ENCODE measurements around the gene EFNB3. TPM values are rescaled to one million over a fixed set of nuclear protein-coding genes. Genes with fewer than 3 reads are reported as not detected.

The EFNB3 gene, protein sequence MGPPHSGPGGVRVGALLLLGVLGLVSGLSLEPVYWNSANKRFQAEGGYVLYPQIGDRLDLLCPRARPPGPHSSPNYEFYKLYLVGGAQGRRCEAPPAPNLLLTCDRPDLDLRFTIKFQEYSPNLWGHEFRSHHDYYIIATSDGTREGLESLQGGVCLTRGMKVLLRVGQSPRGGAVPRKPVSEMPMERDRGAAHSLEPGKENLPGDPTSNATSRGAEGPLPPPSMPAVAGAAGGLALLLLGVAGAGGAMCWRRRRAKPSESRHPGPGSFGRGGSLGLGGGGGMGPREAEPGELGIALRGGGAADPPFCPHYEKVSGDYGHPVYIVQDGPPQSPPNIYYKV
- under 1 TPM in 1 of 3 donors, not detected in 2; 0.08 TPM for total RNA-seq

DNA sequence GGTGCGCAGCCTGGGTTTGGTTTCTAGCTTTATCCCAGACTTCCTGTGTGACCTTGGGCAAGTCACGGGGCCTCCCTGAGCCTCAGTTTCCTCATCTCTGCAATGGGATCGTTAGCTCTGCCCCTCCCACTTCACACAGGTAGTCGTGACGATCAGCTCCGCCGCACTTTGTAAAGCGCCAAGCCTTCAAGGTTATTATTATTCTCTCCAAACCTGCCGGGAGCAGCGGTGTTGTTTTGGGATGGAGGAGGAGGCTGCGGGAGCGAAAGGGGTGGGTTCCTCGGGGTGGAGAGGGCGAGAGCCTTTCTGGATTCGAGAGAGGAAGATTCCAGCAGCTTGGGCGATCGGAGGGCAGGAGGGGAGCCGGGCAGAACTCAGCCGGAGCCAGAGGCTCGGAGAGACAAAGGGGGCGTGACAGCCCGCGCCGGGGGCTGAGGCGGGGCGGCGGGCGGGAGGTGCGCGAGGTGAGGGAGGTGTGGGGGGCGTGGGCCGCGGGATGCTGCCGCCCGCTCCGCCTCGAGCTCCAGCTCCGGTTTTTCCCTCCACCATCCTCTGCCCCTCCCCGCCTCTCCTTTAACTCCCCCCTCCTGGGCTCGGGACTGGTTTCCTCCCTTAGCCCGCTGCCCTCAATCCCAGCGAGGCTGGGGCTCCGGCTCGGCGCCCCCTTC, at the start of gene EFNB3:
Gene EFNB3, plus strand, starts transcription at position 602 of the 668 bp plus-strand sequence. CDS start 397 bp downstream, outside the sequence.
- DNase-seq (peak; percentile 14), ATAC-seq (peak; percentile 47 to 58)
- Mint-ChIP-seq H3K36me3 (ENCODE audit: insufficient read depth) (peaks cover 20% of the 10 kb centered on the region), H3K4me3 (peak within 1 kb of the TSS; percentile 69), H3K4me1 (ENCODE audit: low read depth) (peaks cover 18% of the 10 kb centered on the region), H3K27me3 (ENCODE audit: low read depth) (peaks cover 59% of the 10 kb centered on the region), H3K9me3 (no peaks in the 10 kb centered on the region)

DNA sequence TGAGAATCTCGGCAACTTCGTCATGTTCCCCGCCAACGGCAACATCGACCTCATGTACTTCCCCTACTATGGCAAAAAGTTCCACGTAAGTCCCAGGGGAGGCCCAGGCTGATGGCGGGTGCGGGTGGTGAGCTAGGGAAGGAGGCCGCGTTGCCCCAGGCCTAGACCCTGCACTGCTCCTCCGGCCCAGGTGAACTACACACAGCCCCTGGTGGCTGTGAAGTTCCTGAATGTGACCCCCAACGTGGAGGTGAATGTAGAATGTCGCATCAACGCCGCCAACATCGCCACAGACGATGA, 49.5 kb upstream of the EFNB3 start:
- peaks cover 9% of the 10 kb centered on the region for H3K4me1 Mint-ChIP-seq (ENCODE audit: low read depth)
- H3K4me3 Mint-ChIP-seq = no peak overlapping the region
- H3K36me3 Mint-ChIP-seq (ENCODE audit: insufficient read depth) = no peaks in the 10 kb centered on the region
- H3K9me3 Mint-ChIP-seq = no peaks in the 10 kb centered on the region
- ATAC-seq = no peak
- H3K27me3 Mint-ChIP-seq (ENCODE audit: low read depth) = peaks cover 12% of the 10 kb centered on the region
- no peak for DNase-seq

DNA sequence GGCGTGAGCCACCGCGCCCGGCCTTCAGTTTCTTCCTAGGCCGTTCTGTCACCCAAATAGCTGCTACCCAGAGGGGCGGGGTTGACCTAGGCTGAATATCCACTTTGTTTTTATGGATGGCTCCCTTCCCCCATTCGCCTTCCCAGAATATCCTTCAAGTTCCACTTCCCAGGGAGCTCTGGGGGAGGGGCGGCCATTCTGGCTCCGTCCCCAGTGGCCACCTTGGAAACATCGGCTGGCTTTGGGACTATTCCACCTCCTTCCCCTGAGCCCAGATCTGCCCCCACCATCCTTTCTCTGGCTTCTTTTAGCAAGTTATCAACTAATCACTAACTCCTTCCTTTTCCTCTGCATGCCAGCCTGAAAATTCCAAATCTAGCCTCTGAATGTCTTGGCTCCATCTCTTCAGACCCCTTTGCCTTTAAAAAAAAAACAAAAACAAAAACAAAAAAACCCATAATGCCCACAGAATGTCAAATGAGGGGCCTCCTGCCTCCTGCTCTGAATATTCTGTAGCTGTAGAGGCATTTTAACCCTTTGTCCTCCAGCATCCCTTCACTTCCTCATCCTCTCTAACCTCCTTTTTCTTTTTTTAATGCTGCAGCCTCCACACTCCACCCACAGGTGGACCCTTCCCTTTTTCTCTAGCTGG, 47.9 kb upstream of the EFNB3 start:
- no peaks in the 10 kb centered on the region for H3K36me3 Mint-ChIP-seq (ENCODE audit: insufficient read depth)
- H3K27me3 Mint-ChIP-seq (ENCODE audit: low read depth) = peaks cover 2% of the 10 kb centered on the region
- no peak for DNase-seq
- no peak overlapping the region for H3K4me3 Mint-ChIP-seq
- no peaks in the 10 kb centered on the region for H3K9me3 Mint-ChIP-seq
- ATAC-seq = no peak
- H3K4me1 Mint-ChIP-seq (ENCODE audit: low read depth) = peaks cover under 1% of the 10 kb centered on the region

DNA sequence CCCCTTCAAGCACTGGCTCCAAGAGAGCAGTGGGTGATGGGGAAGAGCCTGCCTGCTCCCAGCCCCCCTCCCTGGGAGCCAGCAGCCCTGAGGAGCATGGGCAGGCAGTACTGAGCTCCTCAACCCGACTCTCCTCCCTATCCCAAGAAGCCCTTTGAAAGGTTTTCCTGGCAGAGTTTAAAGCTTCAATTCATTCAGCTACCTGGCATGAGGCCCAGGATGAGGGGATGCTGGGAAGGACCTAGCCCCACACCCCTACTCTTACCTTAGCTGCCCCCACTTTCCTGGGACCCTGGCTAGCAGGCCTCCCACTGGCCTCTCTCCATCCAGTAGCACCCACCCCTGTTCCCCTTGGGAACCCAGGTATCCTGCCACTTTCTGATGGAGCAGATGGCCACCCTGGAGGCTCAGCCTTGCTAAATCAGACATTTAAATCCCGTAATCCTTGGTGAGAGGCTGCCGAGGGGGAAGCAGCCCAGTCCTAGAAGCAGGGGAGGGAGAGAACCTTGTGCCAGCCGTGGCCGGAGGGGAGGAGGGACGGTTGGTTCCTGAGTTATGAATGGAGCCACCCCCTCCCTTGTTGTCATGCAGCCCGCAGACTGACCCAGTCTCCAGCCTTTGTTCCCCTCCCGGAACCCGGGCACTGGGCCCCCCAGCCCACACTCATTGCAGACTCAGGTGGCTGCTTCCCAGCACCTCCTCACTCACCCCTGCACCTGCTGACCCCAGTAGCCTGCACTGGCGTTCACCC, 37.2 kb upstream of the EFNB3 start:
- Mint-ChIP-seq H3K4me1 (ENCODE audit: low read depth) (no peaks in the 10 kb centered on the region), H3K4me3 (no peak overlapping the region), H3K27me3 (ENCODE audit: low read depth) (no peaks in the 10 kb centered on the region), H3K36me3 (ENCODE audit: insufficient read depth) (peaks cover 20% of the 10 kb centered on the region), H3K9me3 (no peaks in the 10 kb centered on the region)
- ATAC-seq (no peak), DNase-seq (no peak)

DNA sequence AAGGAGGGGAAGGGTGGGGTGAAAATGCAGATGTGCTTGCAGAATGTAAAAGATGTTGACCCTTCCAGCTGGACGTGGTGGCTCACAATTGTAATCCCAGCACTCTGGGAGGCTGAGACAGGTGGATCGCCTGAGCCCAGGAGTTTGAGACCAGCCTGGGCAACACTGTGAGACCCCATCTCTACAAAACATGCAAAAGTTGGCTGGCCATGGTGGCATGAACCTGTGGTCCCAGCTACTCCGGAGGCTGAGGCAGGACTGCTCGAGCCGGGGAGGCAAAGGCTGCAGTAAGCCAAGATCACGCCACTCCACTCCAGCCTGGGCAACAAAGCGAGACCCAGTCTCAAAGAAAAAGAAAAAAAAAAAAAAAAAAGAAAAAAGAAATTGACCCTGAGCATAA, 36.5 kb upstream of the EFNB3 start:
- H3K27me3 Mint-ChIP-seq (ENCODE audit: low read depth) = no peaks in the 10 kb centered on the region
- H3K4me3 Mint-ChIP-seq = no peak overlapping the region
- H3K9me3 Mint-ChIP-seq = peaks cover 3% of the 10 kb centered on the region
- ATAC-seq (no peak), DNase-seq (no peak)
- H3K36me3 Mint-ChIP-seq (ENCODE audit: insufficient read depth) = peaks cover 25% of the 10 kb centered on the region
- H3K4me1 Mint-ChIP-seq (ENCODE audit: low read depth) = no peaks in the 10 kb centered on the region

DNA sequence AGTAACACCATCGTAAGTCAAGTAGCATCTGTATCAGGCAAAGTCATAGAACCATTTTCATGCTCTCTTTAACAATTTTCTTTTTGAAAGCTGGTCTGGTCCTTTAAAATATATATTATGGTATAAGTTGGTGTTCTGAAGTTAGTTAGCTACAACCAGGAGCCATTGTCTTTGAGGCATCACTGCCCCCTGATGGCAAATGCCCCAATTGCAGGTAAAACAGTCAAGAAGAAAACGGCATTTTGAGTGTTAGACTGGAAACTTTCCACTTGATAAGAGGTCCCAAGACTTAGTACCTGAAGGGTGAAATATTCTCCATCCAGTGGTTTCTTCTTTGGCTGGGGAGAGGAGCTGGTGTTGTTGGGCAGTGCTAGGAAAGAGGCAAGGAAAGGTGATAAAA, 31.8 kb upstream of the EFNB3 start:
- Mint-ChIP-seq H3K27me3 (ENCODE audit: low read depth) (no peaks in the 10 kb centered on the region), H3K4me1 (ENCODE audit: low read depth) (peaks cover 3% of the 10 kb centered on the region), H3K36me3 (ENCODE audit: insufficient read depth) (peaks cover 38% of the 10 kb centered on the region), H3K4me3 (no peak overlapping the region), H3K9me3 (peaks cover 9% of the 10 kb centered on the region)
- DNase-seq (peak; percentile 41), ATAC-seq (no peak)

DNA sequence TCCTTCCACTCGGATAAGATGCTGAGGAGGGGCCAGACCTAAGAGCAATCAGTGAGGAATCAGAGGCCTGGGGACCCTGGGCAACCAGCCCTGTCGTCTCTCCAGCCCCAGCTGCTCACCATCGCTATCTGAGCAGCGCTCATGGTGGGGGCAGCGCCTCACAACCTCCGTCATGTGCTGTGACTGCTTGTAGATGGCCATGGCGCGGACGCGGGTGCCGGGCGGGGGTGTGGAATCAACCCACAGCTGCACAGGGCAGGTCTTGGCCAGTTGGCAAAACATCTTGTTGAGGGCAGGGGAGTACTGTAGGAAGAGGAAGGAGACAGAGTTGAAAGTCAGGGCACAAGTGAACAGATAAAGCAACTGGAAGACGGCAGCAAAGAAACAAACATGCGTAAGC, 30.1 kb upstream of the EFNB3 start:
- ATAC-seq = no peak
- DNase-seq = no peak
- H3K36me3 Mint-ChIP-seq (ENCODE audit: insufficient read depth) = peaks cover 37% of the 10 kb centered on the region
- H3K4me1 Mint-ChIP-seq (ENCODE audit: low read depth) = peaks cover 3% of the 10 kb centered on the region
- no peaks in the 10 kb centered on the region for H3K27me3 Mint-ChIP-seq (ENCODE audit: low read depth)
- H3K9me3 Mint-ChIP-seq = peaks cover 9% of the 10 kb centered on the region
- no peak overlapping the region for H3K4me3 Mint-ChIP-seq

DNA sequence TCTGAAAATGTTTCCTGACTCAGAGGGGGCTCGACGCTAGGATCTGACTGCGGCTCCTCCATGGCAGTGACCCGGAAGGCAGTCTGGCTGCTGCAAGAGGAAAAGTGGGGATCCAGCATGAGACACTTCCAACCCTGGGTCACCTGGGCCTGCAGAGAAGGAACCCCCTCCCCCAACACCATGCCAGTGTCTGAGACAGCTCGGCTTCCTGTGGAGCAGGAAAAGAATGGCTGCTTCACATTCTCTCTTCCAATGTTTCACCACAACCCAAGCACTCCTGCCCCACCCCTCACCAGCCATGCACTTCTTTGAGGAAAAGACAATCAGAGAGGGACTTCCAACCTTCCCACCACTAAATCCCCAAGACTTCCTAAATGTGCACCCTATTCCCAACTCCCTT, 28.5 kb upstream of the EFNB3 start:
- ATAC-seq (no peak), DNase-seq (no peak)
- peaks cover 9% of the 10 kb centered on the region for H3K9me3 Mint-ChIP-seq
- H3K4me1 Mint-ChIP-seq (ENCODE audit: low read depth) = peaks cover 3% of the 10 kb centered on the region
- no peaks in the 10 kb centered on the region for H3K27me3 Mint-ChIP-seq (ENCODE audit: low read depth)
- H3K4me3 Mint-ChIP-seq = no peak overlapping the region
- peaks cover 30% of the 10 kb centered on the region for H3K36me3 Mint-ChIP-seq (ENCODE audit: insufficient read depth)

DNA sequence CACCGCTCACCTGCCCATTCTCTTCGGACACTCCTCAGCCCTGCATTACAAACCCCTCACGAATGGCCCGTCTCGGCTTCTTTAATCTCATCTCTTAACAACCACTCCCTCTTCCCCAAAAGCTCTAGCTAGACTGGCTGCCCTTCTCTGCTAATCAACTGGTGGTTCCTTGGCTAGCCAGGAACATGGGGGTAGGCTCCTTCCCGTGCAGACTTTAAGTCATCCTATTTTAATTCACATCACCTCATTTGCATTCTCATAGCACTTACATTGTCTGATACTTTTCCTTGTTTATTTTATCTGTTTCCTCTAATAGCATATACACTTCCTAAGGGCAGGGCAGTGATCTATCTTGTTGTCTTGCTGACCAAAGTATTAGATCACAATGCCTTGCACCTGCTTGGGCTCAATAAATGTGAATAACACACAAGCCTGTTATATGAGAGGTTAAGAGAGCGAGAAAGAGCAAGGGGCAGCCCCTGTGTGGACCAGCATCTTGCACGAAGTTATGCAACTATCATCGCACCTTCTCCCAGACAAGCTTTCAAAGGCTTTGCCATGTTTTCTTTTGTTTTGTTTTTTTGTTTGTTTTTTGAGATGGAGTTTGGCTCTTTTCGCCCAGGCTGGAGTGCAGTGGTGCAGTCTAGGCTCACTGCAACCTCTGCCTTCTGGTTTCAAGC, 27.5 kb upstream of the EFNB3 start:
- Mint-ChIP-seq H3K4me1 (ENCODE audit: low read depth) (peaks cover 4% of the 10 kb centered on the region), H3K4me3 (no peak overlapping the region), H3K36me3 (ENCODE audit: insufficient read depth) (peaks cover 28% of the 10 kb centered on the region), H3K9me3 (peaks cover 9% of the 10 kb centered on the region), H3K27me3 (ENCODE audit: low read depth) (no peaks in the 10 kb centered on the region)
- ATAC-seq = no peak
- no peak for DNase-seq

DNA sequence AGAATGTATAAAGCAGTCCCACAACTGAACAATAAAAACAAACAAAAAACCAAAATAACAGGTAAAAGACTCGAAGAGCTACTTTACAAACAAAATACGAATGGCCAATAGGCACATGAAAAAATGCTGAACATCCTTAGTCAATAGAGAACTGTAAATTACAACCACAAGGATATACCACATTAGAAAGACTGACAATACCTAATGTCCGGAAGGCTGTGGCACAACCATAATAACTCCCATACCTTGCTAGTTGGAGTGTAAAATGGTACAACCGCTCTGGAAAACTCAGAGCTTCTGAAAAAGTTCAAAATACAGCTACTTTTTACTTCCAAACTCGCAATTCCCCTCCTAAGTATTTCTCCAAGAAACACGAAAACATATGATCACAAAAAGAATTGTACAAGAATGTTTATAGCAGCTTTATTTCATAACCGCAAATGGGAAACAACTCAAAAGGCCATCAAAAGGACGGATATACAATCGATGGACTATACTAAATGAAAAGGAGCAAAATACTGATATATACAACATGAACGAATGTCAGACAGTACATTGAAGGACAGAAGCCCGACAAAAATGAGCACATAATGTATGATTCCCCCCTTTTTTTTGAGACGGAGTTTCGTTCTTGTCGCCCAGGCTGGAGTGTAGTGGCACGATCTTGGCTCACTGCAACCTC, 20.0 kb upstream of the EFNB3 start:
- peaks cover 29% of the 10 kb centered on the region for H3K4me1 Mint-ChIP-seq (ENCODE audit: low read depth)
- H3K27me3 Mint-ChIP-seq (ENCODE audit: low read depth) = no peaks in the 10 kb centered on the region
- no peaks in the 10 kb centered on the region for H3K9me3 Mint-ChIP-seq
- H3K36me3 Mint-ChIP-seq (ENCODE audit: insufficient read depth) = peaks cover 14% of the 10 kb centered on the region
- H3K4me3 Mint-ChIP-seq = peak overlapping the region; percentile 87
- DNase-seq (no peak), ATAC-seq (no peak)

DNA sequence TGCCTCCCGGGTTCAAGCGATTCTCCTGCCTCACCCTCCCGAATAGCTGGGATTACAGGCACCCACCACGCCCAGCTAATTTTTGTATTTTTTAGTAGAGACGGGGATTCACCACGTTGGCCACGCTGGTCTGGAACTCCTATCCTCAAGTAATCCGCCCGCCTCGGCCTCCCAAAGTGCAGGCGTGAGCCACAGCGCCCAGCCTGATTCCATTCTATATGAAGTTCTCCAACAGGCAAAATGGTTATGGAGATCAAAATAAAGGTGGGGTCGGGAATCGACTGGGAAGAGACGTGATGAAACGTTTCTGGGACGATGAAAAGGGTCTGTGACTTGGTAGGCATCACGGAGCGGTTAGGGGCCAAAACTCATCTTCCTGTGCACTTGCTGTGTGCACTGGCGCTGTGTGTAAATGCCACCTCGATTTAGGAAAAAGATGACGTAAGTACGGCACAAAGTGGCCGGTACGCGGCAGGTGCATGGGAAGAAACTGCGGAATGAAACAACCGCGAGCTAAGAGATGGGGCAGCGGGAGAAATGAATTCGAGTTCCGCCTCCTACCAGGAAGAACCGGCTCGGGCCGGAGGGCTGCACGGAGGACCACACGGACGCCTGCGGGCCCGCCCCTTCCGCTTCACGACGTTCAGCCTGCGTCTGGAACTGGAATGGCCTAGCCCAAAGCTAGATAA, 19.3 kb upstream of the EFNB3 start:
- Mint-ChIP-seq H3K27me3 (ENCODE audit: low read depth) (no peaks in the 10 kb centered on the region), H3K9me3 (no peaks in the 10 kb centered on the region), H3K4me1 (ENCODE audit: low read depth) (peaks cover 29% of the 10 kb centered on the region), H3K36me3 (ENCODE audit: insufficient read depth) (peaks cover 14% of the 10 kb centered on the region), H3K4me3 (peak overlapping the region; percentile 87)
- peak; percentile 58 to 65 for ATAC-seq
- peak; percentile 75 for DNase-seq

DNA sequence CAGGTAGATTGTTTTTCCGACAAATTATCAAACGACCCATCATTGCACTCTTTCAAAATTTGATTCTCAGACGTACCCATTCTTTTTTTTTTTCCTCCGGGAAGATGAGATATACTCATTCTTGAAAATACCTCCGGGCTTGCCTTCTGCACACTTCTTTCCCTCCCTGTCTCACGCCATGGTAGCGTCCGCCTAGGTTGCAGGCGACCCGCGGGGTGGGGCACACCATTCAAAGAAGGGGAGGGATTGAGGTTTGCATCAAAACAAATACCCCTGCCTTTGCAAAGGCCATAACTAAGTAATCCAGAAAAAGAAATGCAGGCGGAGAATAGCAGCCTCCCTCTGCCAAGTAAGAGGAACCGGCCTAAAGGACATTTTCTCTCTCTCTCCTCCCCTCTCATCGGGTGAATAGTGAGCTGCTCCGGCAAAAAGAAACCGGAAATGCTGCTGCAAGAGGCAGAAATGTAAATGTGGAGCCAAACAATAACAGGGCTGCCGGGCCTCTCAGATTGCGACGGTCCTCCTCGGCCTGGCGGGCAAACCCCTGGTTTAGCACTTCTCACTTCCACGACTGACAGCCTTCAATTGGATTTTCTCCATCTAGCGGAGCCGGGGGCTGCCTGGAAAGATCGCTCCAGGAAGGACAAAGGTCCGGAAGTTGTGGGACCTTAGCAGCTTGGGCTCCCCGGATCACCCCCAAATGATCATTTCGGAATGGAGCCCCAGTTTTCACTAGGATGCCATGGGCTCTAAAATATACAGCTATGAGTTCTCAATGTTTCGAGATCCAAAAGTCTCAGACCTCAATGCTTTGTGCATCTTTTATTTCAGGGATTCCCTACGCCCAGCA, 18.6 kb upstream of the EFNB3 start:
- ATAC-seq (peak; percentile 49 to 51), DNase-seq (peak; percentile 64)
- H3K4me3 Mint-ChIP-seq = peak overlapping the region; percentile 87
- H3K4me1 Mint-ChIP-seq (ENCODE audit: low read depth) = peaks cover 29% of the 10 kb centered on the region
- H3K36me3 Mint-ChIP-seq (ENCODE audit: insufficient read depth) = peaks cover 16% of the 10 kb centered on the region
- H3K9me3 Mint-ChIP-seq = no peaks in the 10 kb centered on the region
- H3K27me3 Mint-ChIP-seq (ENCODE audit: low read depth) = no peaks in the 10 kb centered on the region
